ENCODE data around the gene PEX10. TPM values are rescaled to one million over a fixed set of nuclear protein-coding genes. Genes with fewer than 3 reads are reported as not detected.

The PEX10 gene
- total and polyA plus RNA-seq, 4 donors, result 6.2 to 16.4 (median 11.8) TPM

DNA sequence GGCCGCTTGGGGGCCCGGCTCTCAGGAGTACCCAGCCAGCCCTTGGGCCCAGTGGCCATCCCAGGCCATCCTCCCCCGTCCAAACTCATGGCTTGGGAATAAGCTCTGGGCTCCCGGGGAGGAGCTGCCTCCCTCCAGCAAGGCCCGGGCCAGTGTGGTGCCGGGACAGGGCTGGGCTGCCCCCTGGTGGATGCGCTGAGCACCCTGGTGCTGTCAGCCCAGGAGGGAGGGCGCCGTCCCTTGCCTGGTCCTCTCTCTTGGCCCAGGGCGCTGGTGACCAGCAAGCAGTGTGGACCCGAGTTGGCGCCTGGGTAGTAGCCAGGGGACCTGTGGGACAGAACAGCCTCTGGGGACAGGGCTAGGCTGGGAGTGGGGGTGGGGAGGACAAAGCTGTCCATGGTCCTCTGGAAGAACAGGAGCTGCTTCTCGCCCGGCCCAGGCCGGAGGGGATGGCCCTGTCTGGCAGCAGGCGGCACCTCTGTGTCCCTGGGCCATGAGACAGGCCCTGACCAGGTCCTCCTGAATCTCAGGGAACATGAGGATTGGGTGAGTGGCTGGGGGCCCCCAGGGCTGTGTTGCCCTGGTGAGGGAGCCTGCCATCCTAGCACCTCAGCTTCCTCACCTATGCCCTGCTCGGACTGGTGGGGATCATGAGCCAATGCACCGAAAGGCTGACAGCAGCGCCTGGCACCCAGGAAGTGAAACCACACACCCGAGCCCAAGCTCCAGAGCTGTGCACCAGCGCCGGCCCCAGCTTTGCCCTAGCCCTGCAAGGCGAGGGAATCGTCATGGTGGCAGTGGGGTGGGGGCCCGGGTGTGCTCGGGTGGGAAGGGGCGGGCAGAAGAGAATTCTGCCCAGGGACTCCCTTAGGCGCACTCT, 30.4 kb downstream of the PEX10 start:
- H3K27ac ChIP-seq (ENCODE audit: low read depth in 1 of 2, low read length in 2 of 2), result no peak overlapping the region
- no peak overlapping the region for H3K9ac ChIP-seq (ENCODE audit: low read depth in 1 of 2, low read length in 2 of 2)
- H3K9me3 ChIP-seq (ENCODE audit: control insufficient read depth in 4 of 4, low read length in 3 of 4), result no peaks in the 10 kb centered on the region
- H3K27me3 ChIP-seq (ENCODE audit: control insufficient read depth in 4 of 4, insufficient read depth in 4 of 4, low read length in 3 of 4), result no peaks in the 10 kb centered on the region
- H3K4me3 ChIP-seq (ENCODE audit: low read depth in 1 of 3, low read length in 3 of 3), result no peak overlapping the region
- WGBS, result 45% methylated on average over 28 of the region's 28 CpGs
- H3K36me3 ChIP-seq (ENCODE audit: control insufficient read depth in 4 of 4, insufficient read depth in 3 of 4, low read depth in 1 of 4, low read length in 3 of 4), result no peaks in the 10 kb centered on the region
- peak; percentile 78 for DNase-seq (ENCODE audit: low spot score)
- TF ChIP-seq, protein P1, sequence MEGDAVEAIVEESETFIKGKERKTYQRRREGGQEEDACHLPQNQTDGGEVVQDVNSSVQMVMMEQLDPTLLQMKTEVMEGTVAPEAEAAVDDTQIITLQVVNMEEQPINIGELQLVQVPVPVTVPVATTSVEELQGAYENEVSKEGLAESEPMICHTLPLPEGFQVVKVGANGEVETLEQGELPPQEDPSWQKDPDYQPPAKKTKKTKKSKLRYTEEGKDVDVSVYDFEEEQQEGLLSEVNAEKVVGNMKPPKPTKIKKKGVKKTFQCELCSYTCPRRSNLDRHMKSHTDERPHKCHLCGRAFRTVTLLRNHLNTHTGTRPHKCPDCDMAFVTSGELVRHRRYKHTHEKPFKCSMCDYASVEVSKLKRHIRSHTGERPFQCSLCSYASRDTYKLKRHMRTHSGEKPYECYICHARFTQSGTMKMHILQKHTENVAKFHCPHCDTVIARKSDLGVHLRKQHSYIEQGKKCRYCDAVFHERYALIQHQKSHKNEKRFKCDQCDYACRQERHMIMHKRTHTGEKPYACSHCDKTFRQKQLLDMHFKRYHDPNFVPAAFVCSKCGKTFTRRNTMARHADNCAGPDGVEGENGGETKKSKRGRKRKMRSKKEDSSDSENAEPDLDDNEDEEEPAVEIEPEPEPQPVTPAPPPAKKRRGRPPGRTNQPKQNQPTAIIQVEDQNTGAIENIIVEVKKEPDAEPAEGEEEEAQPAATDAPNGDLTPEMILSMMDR (IDR thresholded peaks at IDR 0.05; ENCODE audit: low read depth, low read length, missing input control), result peak; percentile 89
- TF ChIP-seq EGR1 (IDR thresholded peaks at IDR 0.05; ENCODE audit: low read depth in 2 of 2), result no peak
- TF ChIP-seq RAD21 (IDR thresholded peaks at IDR 0.05), result peak; percentile 97 to 99
- H3K4me1 ChIP-seq (ENCODE audit: control insufficient read depth in 4 of 4, insufficient read depth in 4 of 4, low read length in 3 of 4), result no peaks in the 10 kb centered on the region

DNA sequence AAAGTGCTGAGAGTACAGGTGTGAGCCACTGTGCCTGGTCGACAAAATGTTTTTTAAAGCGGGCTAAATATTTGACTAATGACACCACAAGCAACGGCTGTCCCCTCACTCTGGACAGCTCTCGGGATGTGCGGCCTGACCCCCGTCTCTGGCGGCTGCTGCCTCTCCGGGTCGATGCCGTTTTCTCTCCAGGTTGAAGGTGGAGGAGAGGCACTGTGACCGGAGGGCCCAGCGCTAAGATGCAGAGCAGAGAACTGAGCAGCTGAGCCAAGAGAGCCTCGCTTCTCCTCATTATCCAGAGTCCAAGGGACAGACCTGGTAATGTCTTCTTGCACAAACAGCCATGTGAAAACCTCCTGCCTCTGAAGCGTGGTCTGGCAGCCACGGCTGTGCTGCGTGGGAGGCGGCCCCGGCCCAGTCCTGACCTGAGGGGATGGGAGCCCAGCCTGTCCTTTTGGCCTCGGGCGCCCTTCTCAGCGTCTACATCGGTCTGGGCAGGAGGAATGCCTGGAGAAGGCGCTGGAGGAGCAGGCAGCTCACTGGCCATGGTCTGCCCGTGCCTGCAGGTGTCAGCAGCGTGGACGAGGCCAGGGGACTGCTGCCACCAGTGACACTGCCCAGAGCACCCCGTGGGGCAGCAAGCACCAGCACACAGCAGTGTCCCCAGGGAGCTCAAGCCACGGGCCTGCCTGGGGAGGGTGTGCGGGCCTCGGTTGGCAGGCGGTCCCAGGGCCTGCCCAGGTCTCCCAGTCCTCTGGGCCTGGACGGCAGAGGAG, 31.4 kb downstream of the PEX10 start:
- no peak for DNase-seq (ENCODE audit: low spot score)
- Histone ChIP-seq H3K27ac (ENCODE audit: low read depth in 1 of 2, low read length in 2 of 2) (no peak overlapping the region), H3K4me1 (ENCODE audit: control insufficient read depth in 4 of 4, insufficient read depth in 4 of 4, low read length in 3 of 4) (no peaks in the 10 kb centered on the region), H3K4me3 (ENCODE audit: low read depth in 1 of 3, low read length in 3 of 3) (no peak overlapping the region), H3K9ac (ENCODE audit: low read depth in 1 of 2, low read length in 2 of 2) (no peak overlapping the region), H3K36me3 (ENCODE audit: control insufficient read depth in 4 of 4, insufficient read depth in 3 of 4, low read depth in 1 of 4, low read length in 3 of 4) (no peaks in the 10 kb centered on the region), H3K9me3 (ENCODE audit: control insufficient read depth in 4 of 4, low read length in 3 of 4) (no peaks in the 10 kb centered on the region), H3K27me3 (ENCODE audit: control insufficient read depth in 4 of 4, insufficient read depth in 4 of 4, low read length in 3 of 4) (no peaks in the 10 kb centered on the region)
- 83% methylated on average over 32 of the region's 32 CpGs for WGBS
- TF ChIP-seq HNF4G (IDR thresholded peaks at IDR 0.05), result no peak
- no peak for TF ChIP-seq FOXA2 (IDR thresholded peaks at IDR 0.05)
- TF ChIP-seq, protein P2, sequence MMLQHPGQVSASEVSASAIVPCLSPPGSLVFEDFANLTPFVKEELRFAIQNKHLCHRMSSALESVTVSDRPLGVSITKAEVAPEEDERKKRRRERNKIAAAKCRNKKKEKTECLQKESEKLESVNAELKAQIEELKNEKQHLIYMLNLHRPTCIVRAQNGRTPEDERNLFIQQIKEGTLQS (IDR thresholded peaks at IDR 0.05), result no peak
- TF ChIP-seq, protein P3, sequence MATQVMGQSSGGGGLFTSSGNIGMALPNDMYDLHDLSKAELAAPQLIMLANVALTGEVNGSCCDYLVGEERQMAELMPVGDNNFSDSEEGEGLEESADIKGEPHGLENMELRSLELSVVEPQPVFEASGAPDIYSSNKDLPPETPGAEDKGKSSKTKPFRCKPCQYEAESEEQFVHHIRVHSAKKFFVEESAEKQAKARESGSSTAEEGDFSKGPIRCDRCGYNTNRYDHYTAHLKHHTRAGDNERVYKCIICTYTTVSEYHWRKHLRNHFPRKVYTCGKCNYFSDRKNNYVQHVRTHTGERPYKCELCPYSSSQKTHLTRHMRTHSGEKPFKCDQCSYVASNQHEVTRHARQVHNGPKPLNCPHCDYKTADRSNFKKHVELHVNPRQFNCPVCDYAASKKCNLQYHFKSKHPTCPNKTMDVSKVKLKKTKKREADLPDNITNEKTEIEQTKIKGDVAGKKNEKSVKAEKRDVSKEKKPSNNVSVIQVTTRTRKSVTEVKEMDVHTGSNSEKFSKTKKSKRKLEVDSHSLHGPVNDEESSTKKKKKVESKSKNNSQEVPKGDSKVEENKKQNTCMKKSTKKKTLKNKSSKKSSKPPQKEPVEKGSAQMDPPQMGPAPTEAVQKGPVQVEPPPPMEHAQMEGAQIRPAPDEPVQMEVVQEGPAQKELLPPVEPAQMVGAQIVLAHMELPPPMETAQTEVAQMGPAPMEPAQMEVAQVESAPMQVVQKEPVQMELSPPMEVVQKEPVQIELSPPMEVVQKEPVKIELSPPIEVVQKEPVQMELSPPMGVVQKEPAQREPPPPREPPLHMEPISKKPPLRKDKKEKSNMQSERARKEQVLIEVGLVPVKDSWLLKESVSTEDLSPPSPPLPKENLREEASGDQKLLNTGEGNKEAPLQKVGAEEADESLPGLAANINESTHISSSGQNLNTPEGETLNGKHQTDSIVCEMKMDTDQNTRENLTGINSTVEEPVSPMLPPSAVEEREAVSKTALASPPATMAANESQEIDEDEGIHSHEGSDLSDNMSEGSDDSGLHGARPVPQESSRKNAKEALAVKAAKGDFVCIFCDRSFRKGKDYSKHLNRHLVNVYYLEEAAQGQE (IDR thresholded peaks at IDR 0.05), result no peak
- TF ChIP-seq JUND (IDR thresholded peaks at IDR 0.05), result no peak
- TF ChIP-seq NR2F2 (IDR thresholded peaks at IDR 0.05), result no peak
- TF ChIP-seq FOXA1 (IDR thresholded peaks at IDR 0.05), result no peak
- TF ChIP-seq, protein P1 (IDR thresholded peaks at IDR 0.05; ENCODE audit: low read depth, low read length, missing input control), result no peak
- TF ChIP-seq HNF4A (conservative IDR thresholded peaks at IDR 0.05), result no peak
- no peak for TF ChIP-seq SP1 (IDR thresholded peaks at IDR 0.05)
- no peak for TF ChIP-seq YY1 (IDR thresholded peaks at IDR 0.05)
- TF ChIP-seq, protein P4, sequence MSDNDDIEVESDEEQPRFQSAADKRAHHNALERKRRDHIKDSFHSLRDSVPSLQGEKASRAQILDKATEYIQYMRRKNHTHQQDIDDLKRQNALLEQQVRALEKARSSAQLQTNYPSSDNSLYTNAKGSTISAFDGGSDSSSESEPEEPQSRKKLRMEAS (IDR thresholded peaks at IDR 0.05), result no peak
- no peak for TF ChIP-seq TAF1 (conservative IDR thresholded peaks at IDR 0.05)
- no peak for TF ChIP-seq GABPA (IDR thresholded peaks at IDR 0.05 in 1 of 2, conservative IDR thresholded peaks at IDR 0.05 in 1 of 2)
- TF ChIP-seq RXRA (IDR thresholded peaks at IDR 0.05), result no peak
